ENCODE results near the gene SGTA.

The SGTA gene

GRCh38 chr19:2744113-2744512 is 39.0 kb downstream of the SGTA start:
- no peak for DNase-seq

- DNase-seq = no peak
These were observed 40.0 kb downstream of the SGTA start for GRCh38 chr19:2743099-2743498.

GRCh38 chr19:2740314-2740656 is 42.8 kb downstream of the SGTA start:
- DNase-seq = no peak

- peak; percentile 100 for DNase-seq
These were observed 43.3 kb downstream of the SGTA start, which contains the start of gene SLC39A3 for GRCh38 chr19:2739602-2740313. Gene SLC39A3, minus strand, starts transcription at chr19:2740017. Its CDS starts 2,760 bp downstream, at chr19:2737257.

GRCh38 chr19:2736550-2737190 is 46.4 kb downstream of the SGTA start:
- DNase-seq = no peak

- no peak for DNase-seq
These were observed 47.7 kb downstream of the SGTA start for GRCh38 chr19:2735374-2735773.

GRCh38 chr19:2734589-2735288 is 48.3 kb downstream of the SGTA start:
- no peak for DNase-seq

GRCh38 chr19:2733930-2734588 is 49.0 kb downstream of the SGTA start:
- no peak for DNase-seq

GRCh38 chr19:2732883-2733282 is 50.2 kb downstream of the SGTA start:
- DNase-seq = no peak

- no peak for DNase-seq
These were observed 50.8 kb downstream of the SGTA start for GRCh38 chr19:2732157-2732725.

GRCh38 chr19:2731181-2731995 is 51.7 kb downstream of the SGTA start:
- no peak for DNase-seq

GRCh38 chr19:2729943-2730818 is 52.9 kb downstream of the SGTA start:
- DNase-seq = no peak

- no peak for DNase-seq
These were observed 54.2 kb downstream of the SGTA start for GRCh38 chr19:2728783-2729387.

- no peak for DNase-seq
These were observed 55.5 kb downstream of the SGTA start for GRCh38 chr19:2727640-2727944.

- DNase-seq = no peak
These were observed 56.0 kb downstream of the SGTA start for GRCh38 chr19:2726904-2727639.

GRCh38 chr19:2726160-2726855 is 56.8 kb downstream of the SGTA start:
- no peak for DNase-seq

- no peak for DNase-seq
These were observed 58.9 kb downstream of the SGTA start for GRCh38 chr19:2724148-2724557.

GRCh38 chr19:2723747-2724146 is 59.3 kb downstream of the SGTA start:
- no peak for DNase-seq

GRCh38 chr19:2723345-2723715 is 59.7 kb downstream of the SGTA start:
- no peak for DNase-seq
